HepG2 (cell line): ENCODE data around the gene ATAD3C. TPM values are rescaled to one million over a fixed set of nuclear protein-coding genes. Genes with fewer than 3 reads are reported as not detected.
A peak's percentile ranks its signal among the peaks of the same experiment; 100 is the strongest.

Experiments
- AGO2 ChIP-seq: fragments of 200-400 bp; formaldehyde crosslinking; optimal IDR thresholded peaks from 2 replicates; pipeline ENCODE3; 2017; ENCODE audit warnings: mild to moderate bottlenecking, low read depth, low read length, moderate library complexity
- BRCA1 ChIP-seq: sonication (generic); formaldehyde crosslinking; IDR thresholded peaks from 2 replicates; pipeline ENCODE4 v1.4.0; 2020; ENCODE audit warnings: missing genetic modification reagents
- DMAP1 ChIP-seq: IDR thresholded peaks from 2 replicates; pipeline ENCODE4 v1.6.1; 2016
- GMEB2 ChIP-seq: IDR thresholded peaks from 2 replicates; pipeline ENCODE4 v1.6.1; 2016; ENCODE audit warnings: missing biosample characterization, missing genetic modification reagents, low read depth
- IKZF1 ChIP-seq: fragments of 450-650 bp; IDR thresholded peaks from 2 replicates; pipeline ENCODE4 v1.7.1; 2016
- KLF9 ChIP-seq: IDR thresholded peaks from 2 replicates; pipeline ENCODE4 v1.6.1; 2016; ENCODE audit warnings: low read depth
- RBFOX2 ChIP-seq: fragments of 200-400 bp; formaldehyde crosslinking; IDR thresholded peaks from 2 replicates; pipeline ENCODE4 v1.6.1; 2017; ENCODE audit warnings: low read depth, mild to moderate bottlenecking, low read length
- USF2 ChIP-seq, 2 experiments: sonication (generic) in 1 of 2; formaldehyde crosslinking in 1 of 2; IDR thresholded peaks; 2 replicates each; pipeline versions ENCODE4 v1.5.1 to v1.6.1; 2011 to 2020; ENCODE audit warnings: borderline replicate concordance in 1 of 2, low read depth in 1 of 2, low read length in 1 of 2, mild to moderate bottlenecking in 1 of 2, missing genetic modification reagents in 1 of 2, moderate library complexity in 1 of 2
- ZFP36L1 ChIP-seq: sonication (generic); formaldehyde crosslinking; IDR thresholded peaks from 2 replicates; pipeline ENCODE4 v1.8.0; 2022; ENCODE audit warnings: mild to moderate bottlenecking, missing genetic modification reagents, moderate library complexity
- ZNF260 ChIP-seq: sonication (generic); formaldehyde crosslinking; IDR thresholded peaks from 2 replicates; pipeline ENCODE4 v1.4.0; 2020; ENCODE audit warnings: missing genetic modification reagents, low read depth, mild to moderate bottlenecking, borderline replicate concordance
- ZNF609 ChIP-seq: sonication (generic); formaldehyde crosslinking; IDR thresholded peaks from 2 replicates; pipeline ENCODE4 v1.4.0; 2020; ENCODE audit warnings: mild to moderate bottlenecking, missing genetic modification reagents, borderline replicate concordance
- ZNF775 ChIP-seq: sonication (generic); formaldehyde crosslinking; IDR thresholded peaks from 2 replicates; pipeline ENCODE4 v1.4.0; 2020; ENCODE audit warnings: missing genetic modification reagents, mild to moderate bottlenecking, moderate library complexity, borderline replicate concordance
- ZNF839 ChIP-seq: sonication (generic); formaldehyde crosslinking; IDR thresholded peaks from 2 replicates; pipeline ENCODE4 v1.4.0; 2020; ENCODE audit warnings: missing genetic modification reagents, mild to moderate bottlenecking, borderline replicate concordance
- polyA plus RNA-seq, 8 experiments: library from polyadenylated mRNA; depleted of rRNA in 3 of 8; stranded (reverse) in 7 of 8; unstranded in 1 of 8; fragments of >200 nt; fragmentation: Illumina TruSeq in 4 of 8; extraction: Trizol in 4 of 8; gene quantifications; 2 replicates each; pipeline versions ENCODE4 v1.2.1 to v1.2.3, GENCODE V29; 2011 to 2016; ENCODE audit warnings: low read depth in 4 of 8, missing spikeins in 1 of 8, mixed read lengths in 1 of 8; ENCODE audit not compliant: insufficient read depth in 1 of 8
- total RNA-seq, 5 experiments: library from RNA; depleted of rRNA; stranded (reverse); fragments of >200 nt; fragmentation: Illumina TruSeq; extraction: Trizol; gene quantifications; 2 replicates each; pipeline ENCODE4 v1.2.3, GENCODE V29; 2016; ENCODE audit warnings: low read depth in 1 of 5
- TF ChIP-seq, protein P1 (sequence below): IDR thresholded peaks from 2 replicates; pipeline ENCODE4 v1.6.1; 2016; ENCODE audit warnings: low read depth, borderline replicate concordance
- TF ChIP-seq, protein P2 (sequence below): sonication (generic); formaldehyde crosslinking; IDR thresholded peaks from 2 replicates; pipeline ENCODE4 v1.4.0; 2020; ENCODE audit warnings: mild to moderate bottlenecking, missing genetic modification reagents

The ATAD3C gene
- total and polyA plus RNA-seq, 2 of the 13 experiments (the other 11 are each of a cell fraction or from before 2014, with no cell fraction given): 2.4 to 3.2 TPM

DNA sequence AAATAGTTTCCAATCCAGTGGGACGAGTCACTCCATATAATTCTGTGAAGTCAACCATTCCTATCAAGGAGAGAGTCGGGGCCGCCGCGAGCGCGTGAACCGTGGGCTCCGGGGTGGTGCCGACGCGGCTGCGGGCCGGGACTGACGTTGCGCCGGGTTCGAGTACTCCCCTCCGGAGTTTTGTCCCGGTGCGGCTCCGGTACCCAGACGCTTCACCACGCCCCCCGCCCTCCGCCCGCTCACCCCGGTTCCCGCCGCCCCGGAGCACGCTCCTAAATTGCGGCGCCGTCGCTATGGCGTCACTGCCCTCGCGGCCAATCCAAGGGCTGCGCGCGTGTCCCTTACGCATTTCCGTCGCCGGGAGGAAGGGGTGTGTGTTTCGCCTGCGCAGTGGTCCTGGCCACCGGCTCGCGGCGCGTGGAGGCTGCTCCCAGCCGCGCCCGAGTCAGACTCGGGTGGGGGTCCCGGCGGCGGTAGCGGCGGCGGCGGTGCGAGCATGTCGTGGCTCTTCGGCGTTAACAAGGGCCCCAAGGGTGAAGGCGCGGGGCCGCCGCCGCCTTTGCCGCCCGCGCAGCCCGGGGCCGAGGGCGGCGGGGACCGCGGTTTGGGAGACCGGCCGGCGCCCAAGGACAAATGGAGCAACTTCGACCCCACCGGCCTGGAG lies 22.0 kb downstream of the ATAD3C start, which contains the start of gene ATAD3B (continued):
- TF ChIP-seq GMEB2 (CRISPR knock-in tag) (peak; percentile 79), DMAP1 (CRISPR knock-in tag) (no peak), BRCA1 (CRISPR knock-in tag) (no peak), ZNF260 (CRISPR knock-in tag) (no peak), ZNF775 (CRISPR knock-in tag) (no peak), KLF9 (peak; percentile 56; the same call in 1 of the 2 replicates), ZFP36L1 (CRISPR knock-in tag) (no peak), ZNF839 (CRISPR knock-in tag) (no peak), IKZF1 (no peak), AGO2 (no peak), USF2 (IDR thresholded peaks at IDR 0.05; ENCODE audit: low read depth, low read length) (no peak), USF2 (CRISPR knock-in tag; IDR thresholded peaks at IDR 0.05; ENCODE audit: borderline replicate concordance) (no peak), ZNF609 (no peak), RBFOX2 (peak; percentile 84)
- TF ChIP-seq, protein P1, sequence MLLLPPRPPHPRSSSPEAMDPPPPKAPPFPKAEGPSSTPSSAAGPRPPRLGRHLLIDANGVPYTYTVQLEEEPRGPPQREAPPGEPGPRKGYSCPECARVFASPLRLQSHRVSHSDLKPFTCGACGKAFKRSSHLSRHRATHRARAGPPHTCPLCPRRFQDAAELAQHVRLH (CRISPR knock-in tag): peak; percentile 35; the same call in 1 of the 2 replicates
- TF ChIP-seq, protein P2, sequence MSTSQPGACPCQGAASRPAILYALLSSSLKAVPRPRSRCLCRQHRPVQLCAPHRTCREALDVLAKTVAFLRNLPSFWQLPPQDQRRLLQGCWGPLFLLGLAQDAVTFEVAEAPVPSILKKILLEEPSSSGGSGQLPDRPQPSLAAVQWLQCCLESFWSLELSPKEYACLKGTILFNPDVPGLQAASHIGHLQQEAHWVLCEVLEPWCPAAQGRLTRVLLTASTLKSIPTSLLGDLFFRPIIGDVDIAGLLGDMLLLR (CRISPR knock-in tag): peak; percentile 94
